PC-9 (cell line): ENCODE measurements around the gene BCL11A.

Experiments used
- EZH2 ChIP-seq: fragments of 200-600 bp; sonication (generic); IDR thresholded peaks from 2 replicates; pipeline ENCODE4 v1.8.0; 2017; ENCODE audit warnings: antibody characterized with exemption, low read depth
- TF ChIP-seq, protein P1 (sequence below): fragments of 200-600 bp; sonication (generic); conservative IDR thresholded peaks from 2 replicates; pipeline ENCODE4 v1.6.1; 2017; ENCODE audit warnings: mixed run types, antibody characterized with exemption, mild to moderate bottlenecking, moderate library complexity

DNA sequence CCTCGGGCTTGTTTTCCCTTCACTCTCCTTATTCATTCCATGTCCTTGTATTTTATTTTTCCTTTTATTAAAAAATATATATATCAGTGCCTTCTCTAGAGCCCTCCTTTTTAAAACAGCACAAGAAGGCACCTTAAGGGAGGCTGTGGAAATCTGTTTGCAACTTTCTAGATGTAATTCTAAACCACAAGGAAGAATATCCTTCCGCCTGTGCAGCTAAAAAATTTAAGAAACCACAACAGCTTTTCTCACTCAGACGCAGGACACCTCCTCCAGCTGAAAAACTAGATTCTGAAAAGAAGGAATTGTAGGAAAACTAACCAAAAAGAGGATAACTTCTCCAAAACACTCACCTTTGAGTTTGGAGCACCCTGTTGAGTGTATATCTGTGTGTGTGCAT is 142.2 kb downstream of the BCL11A start:
- TF ChIP-seq, protein P1, sequence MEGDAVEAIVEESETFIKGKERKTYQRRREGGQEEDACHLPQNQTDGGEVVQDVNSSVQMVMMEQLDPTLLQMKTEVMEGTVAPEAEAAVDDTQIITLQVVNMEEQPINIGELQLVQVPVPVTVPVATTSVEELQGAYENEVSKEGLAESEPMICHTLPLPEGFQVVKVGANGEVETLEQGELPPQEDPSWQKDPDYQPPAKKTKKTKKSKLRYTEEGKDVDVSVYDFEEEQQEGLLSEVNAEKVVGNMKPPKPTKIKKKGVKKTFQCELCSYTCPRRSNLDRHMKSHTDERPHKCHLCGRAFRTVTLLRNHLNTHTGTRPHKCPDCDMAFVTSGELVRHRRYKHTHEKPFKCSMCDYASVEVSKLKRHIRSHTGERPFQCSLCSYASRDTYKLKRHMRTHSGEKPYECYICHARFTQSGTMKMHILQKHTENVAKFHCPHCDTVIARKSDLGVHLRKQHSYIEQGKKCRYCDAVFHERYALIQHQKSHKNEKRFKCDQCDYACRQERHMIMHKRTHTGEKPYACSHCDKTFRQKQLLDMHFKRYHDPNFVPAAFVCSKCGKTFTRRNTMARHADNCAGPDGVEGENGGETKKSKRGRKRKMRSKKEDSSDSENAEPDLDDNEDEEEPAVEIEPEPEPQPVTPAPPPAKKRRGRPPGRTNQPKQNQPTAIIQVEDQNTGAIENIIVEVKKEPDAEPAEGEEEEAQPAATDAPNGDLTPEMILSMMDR: no peak
- TF ChIP-seq EZH2: no peak
